H9 (cell line): ENCODE measurements around the gene ZNF366. TPM values are rescaled to one million over a fixed set of nuclear protein-coding genes. Genes with fewer than 3 reads are reported as not detected.

Experiments
- DNase-seq: peaks from one replicate; pipeline ENCODE4 v3.0.0-alpha.2; 2017
- H2AFZ ChIP-seq: one replicate; pipeline ENCODE4 v1.6.1; 2013; ENCODE audit warnings: mild to moderate bottlenecking, low read length, control low read depth, moderate library complexity
- H2AK5ac ChIP-seq: 2 replicates; pipeline ENCODE4 v1.6.1; 2013; ENCODE audit warnings: low read length, control low read depth, mixed read lengths; ENCODE audit not compliant: insufficient read length
- H2BK120ac ChIP-seq: one replicate; pipeline ENCODE4 v1.6.1; 2013; ENCODE audit warnings: low read depth, mild to moderate bottlenecking, low read length, control low read depth, inconsistent platforms; ENCODE audit not compliant: poor library complexity, severe bottlenecking
- H2BK12ac ChIP-seq: 2 replicates; pipeline ENCODE4 v1.6.1; 2013; ENCODE audit warnings: low read length, control low read depth, mixed read lengths, low read depth; ENCODE audit not compliant: insufficient read length
- H2BK15ac ChIP-seq: 2 replicates; pipeline ENCODE4 v1.6.1; 2013; ENCODE audit warnings: low read depth, low read length, control low read depth
- H2BK20ac ChIP-seq: one replicate; pipeline ENCODE4 v1.6.1; 2013; ENCODE audit warnings: low read depth, mild to moderate bottlenecking, low read length, control low read depth, inconsistent platforms; ENCODE audit not compliant: poor library complexity, severe bottlenecking
- H2BK5ac ChIP-seq: 2 replicates; pipeline ENCODE4 v1.6.1; 2013; ENCODE audit warnings: low read length, control low read depth, mixed read lengths; ENCODE audit not compliant: insufficient read length
- H3K14ac ChIP-seq: 2 replicates; pipeline ENCODE4 v1.6.1; 2013; ENCODE audit warnings: low read length, control low read depth; ENCODE audit not compliant: insufficient read depth
- H3K18ac ChIP-seq: 2 replicates; pipeline ENCODE4 v1.6.1; 2013; ENCODE audit warnings: low read depth, mild to moderate bottlenecking, mixed read lengths, low read length, control low read depth; ENCODE audit not compliant: insufficient read length
- H3K23ac ChIP-seq: 2 replicates; pipeline ENCODE4 v1.6.1; 2013; ENCODE audit warnings: low read length, control low read depth, mixed read lengths, low read depth; ENCODE audit not compliant: insufficient read length
- H3K23me2 ChIP-seq: 2 replicates; pipeline ENCODE4 v1.6.1; 2013; ENCODE audit warnings: low read depth, mild to moderate bottlenecking, mixed read lengths, low read length, control low read depth; ENCODE audit not compliant: insufficient read length, poor library complexity, severe bottlenecking
- H3K27ac ChIP-seq: 2 replicates; pipeline ENCODE4 v1.5.1; 2013; ENCODE audit warnings: low read length, control low read depth, mixed read lengths, low read depth; ENCODE audit not compliant: insufficient read length
- H3K27me3 ChIP-seq: 2 replicates; pipeline ENCODE4 v1.6.1; 2013; ENCODE audit warnings: low read length, control low read depth, inconsistent platforms; ENCODE audit not compliant: insufficient read depth
- H3K4ac ChIP-seq: 2 replicates; pipeline ENCODE4 v1.6.1; 2013; ENCODE audit warnings: low read depth, mild to moderate bottlenecking, control low read depth, inconsistent platforms, low read length, moderate library complexity
- H3K4me1 ChIP-seq: 2 replicates; pipeline ENCODE4 v1.6.1; 2013; ENCODE audit warnings: low read length, control low read depth, inconsistent platforms; ENCODE audit not compliant: insufficient read depth
- H3K4me2 ChIP-seq: 2 replicates; pipeline ENCODE4 v1.6.1; 2013; ENCODE audit warnings: low read length, control low read depth, mixed read lengths; ENCODE audit not compliant: insufficient read length, insufficient read depth
- H3K56ac ChIP-seq: 2 replicates; pipeline ENCODE4 v1.6.1; 2013; ENCODE audit warnings: low read depth, mild to moderate bottlenecking, mixed read lengths, low read length, control low read depth; ENCODE audit not compliant: insufficient read length
- H3K79me1 ChIP-seq: 2 replicates; pipeline ENCODE4 v1.6.1; 2013; ENCODE audit warnings: low read depth, mild to moderate bottlenecking, moderate library complexity, low read length, control low read depth, inconsistent platforms; ENCODE audit not compliant: insufficient read depth, poor library complexity, severe bottlenecking
- H3K79me2 ChIP-seq: 2 replicates; pipeline ENCODE4 v1.6.1; 2013; ENCODE audit warnings: low read length, control low read depth, inconsistent platforms; ENCODE audit not compliant: insufficient read depth
- H3K9ac ChIP-seq: 2 replicates; pipeline ENCODE4 v1.6.1; 2013; ENCODE audit warnings: low read length, control low read depth, mixed read lengths; ENCODE audit not compliant: insufficient read length; ENCODE audit errors: extremely low read depth
- H3K9me3 ChIP-seq: one replicate; pipeline ENCODE4 v1.6.1; 2013; ENCODE audit warnings: low read depth, low read length, inconsistent platforms; ENCODE audit not compliant: control insufficient read depth
- H3T11ph ChIP-seq: one replicate; pipeline ENCODE4 v1.6.1; 2013; ENCODE audit warnings: mild to moderate bottlenecking, low read length, control low read depth, inconsistent platforms
- H4K20me1 ChIP-seq: one replicate; pipeline ENCODE4 v1.6.1; 2013; ENCODE audit not compliant: control insufficient read depth, insufficient read length, insufficient read depth
- H4K5ac ChIP-seq: 2 replicates; pipeline ENCODE4 v1.6.1; 2013; ENCODE audit warnings: low read depth, mild to moderate bottlenecking, mixed read lengths, low read length, control low read depth; ENCODE audit not compliant: insufficient read length
- H4K8ac ChIP-seq: replicated peaks from 2 replicates; pipeline ENCODE4 v1.6.1; 2013; ENCODE audit warnings: low read length, control low read depth, mixed read lengths, low read depth; ENCODE audit not compliant: insufficient read length
- H4K91ac ChIP-seq: 2 replicates; pipeline ENCODE4 v1.6.1; 2013; ENCODE audit warnings: low read depth, mild to moderate bottlenecking, moderate library complexity, mixed read lengths, low read length, control low read depth; ENCODE audit not compliant: insufficient read length
- H3K27ac Mint-ChIP-seq, 3 experiments: 2 replicates in 2 of 3; 3 replicates in 1 of 3; pipeline ENCODE4 v1.8.0; 2020 to 2021; ENCODE audit warnings: mixed read lengths in 3 of 3, mild to moderate bottlenecking in 1 of 3, moderate library complexity in 1 of 3
- H3K27me3 Mint-ChIP-seq: 2 replicates; pipeline ENCODE4 v1.8.0; 2021; ENCODE audit warnings: low read depth, mild to moderate bottlenecking, moderate library complexity, mixed read lengths
- H3K36me3 Mint-ChIP-seq, 3 experiments: 2 replicates in 2 of 3; 3 replicates in 1 of 3; pipeline ENCODE4 v1.8.0; 2020 to 2021; ENCODE audit warnings: low read depth in 3 of 3, mixed read lengths in 3 of 3; ENCODE audit not compliant: insufficient read depth in 1 of 3
- H3K4me1 Mint-ChIP-seq, 2 experiments: 2 replicates each; pipeline ENCODE4 v1.8.0; 2020; ENCODE audit warnings: mixed read lengths in 2 of 2
- H3K4me3 Mint-ChIP-seq, 2 experiments: 2 replicates in 1 of 2; 3 replicates in 1 of 2; pipeline ENCODE4 v1.8.0; 2020 to 2021; ENCODE audit warnings: mild to moderate bottlenecking in 2 of 2, mixed read lengths in 2 of 2, moderate library complexity in 1 of 2
- H3K9me3 Mint-ChIP-seq, 2 experiments: 2 replicates in 1 of 2; 3 replicates in 1 of 2; pipeline ENCODE4 v1.8.0; 2020; ENCODE audit warnings: mild to moderate bottlenecking in 2 of 2, mixed read lengths in 2 of 2, moderate library complexity in 1 of 2
- WGBS: extraction: QIAGEN DNeasy Blood & Tissue Kit; methylation state at CpG from one replicate; pipeline ENCODE4 v1.1.7; 2013; ENCODE audit warnings: missing lambda C conversion rate, low lambda C conversion rate, mixed read lengths; ENCODE audit not compliant: insufficient read length; ENCODE audit errors: extremely low coverage; 5-methylcytosine and 5-hydroxymethylcytosine counted together
- total RNA-seq: library from RNA; stranded (reverse); gene quantifications from 2 replicates; pipeline ENCODE4 v1.2.1, GENCODE V29; 2021
- TF ChIP-seq, protein P1 (sequence below): fragments of 200-600 bp; sonication (generic); conservative IDR thresholded peaks from 3 replicates; pipeline ENCODE4 v1.8.0; 2021; ENCODE audit warnings: antibody characterized with exemption, mild to moderate bottlenecking

The ZNF366 gene
- total RNA-seq, 1 experiment from 2014 or later = not detected

DNA sequence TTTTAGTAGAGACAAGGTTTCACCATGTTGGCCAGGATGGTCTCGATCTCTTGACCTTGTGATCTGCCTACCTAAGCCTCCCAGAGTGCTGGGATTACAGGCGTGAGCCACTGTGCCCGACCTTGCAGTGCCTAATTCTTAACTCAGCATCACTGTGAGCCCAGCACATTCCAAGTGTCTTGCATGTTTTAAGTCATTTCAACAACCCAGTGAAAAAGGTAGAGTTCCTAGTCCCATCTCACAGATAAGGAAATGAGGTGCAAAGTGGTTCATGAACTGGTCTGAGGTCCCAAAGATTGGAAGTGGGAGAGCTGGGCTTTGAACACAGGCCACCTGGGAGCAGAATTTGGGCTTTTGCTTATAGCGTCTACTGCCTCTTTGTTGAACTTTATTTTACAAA lies 68.0 kb downstream of the ZNF366 start:
- no peak overlapping the region for H3K18ac ChIP-seq
- H2BK5ac ChIP-seq = no peak overlapping the region
- H3K79me1 ChIP-seq = no peaks in the 10 kb centered on the region
- no peaks in the 10 kb centered on the region for H3K9me3 ChIP-seq
- no peak overlapping the region for H2BK120ac ChIP-seq
- H3K4ac ChIP-seq = no peak overlapping the region
- H3K23me2 ChIP-seq = no peaks in the 10 kb centered on the region
- no peak overlapping the region for H2AK5ac ChIP-seq
- Mint-ChIP-seq H3K27me3 (peaks cover 5% of the 10 kb centered on the region), H3K4me1 (0 out of 4 replicates have a peak, but pooled peaks cover 0 to 4% of the 10 kb centered on the region in 2 experiments), H3K9me3 (no peaks in the 10 kb centered on the region), H3K4me3 (no peak overlapping the region), H3K27ac (no peak overlapping the region), H3K36me3 (no peaks in the 10 kb centered on the region)
- no peak overlapping the region for H3K56ac ChIP-seq
- no peak overlapping the region for H3K9ac ChIP-seq
- no peak overlapping the region for H2BK15ac ChIP-seq
- no peak overlapping the region for H4K5ac ChIP-seq
- no peaks in the 10 kb centered on the region for H3K4me1 ChIP-seq
- no peak overlapping the region for H3K27ac ChIP-seq
- H2BK20ac ChIP-seq = no peak overlapping the region
- DNase-seq = no peak
- H4K20me1 ChIP-seq = no peaks in the 10 kb centered on the region
- no peaks in the 10 kb centered on the region for H3K27me3 ChIP-seq
- H4K91ac ChIP-seq = no peak overlapping the region
- no peak overlapping the region for H3T11ph ChIP-seq
- H3K79me2 ChIP-seq = no peaks in the 10 kb centered on the region
- no peak overlapping the region for H3K14ac ChIP-seq
- TF ChIP-seq, protein P1, sequence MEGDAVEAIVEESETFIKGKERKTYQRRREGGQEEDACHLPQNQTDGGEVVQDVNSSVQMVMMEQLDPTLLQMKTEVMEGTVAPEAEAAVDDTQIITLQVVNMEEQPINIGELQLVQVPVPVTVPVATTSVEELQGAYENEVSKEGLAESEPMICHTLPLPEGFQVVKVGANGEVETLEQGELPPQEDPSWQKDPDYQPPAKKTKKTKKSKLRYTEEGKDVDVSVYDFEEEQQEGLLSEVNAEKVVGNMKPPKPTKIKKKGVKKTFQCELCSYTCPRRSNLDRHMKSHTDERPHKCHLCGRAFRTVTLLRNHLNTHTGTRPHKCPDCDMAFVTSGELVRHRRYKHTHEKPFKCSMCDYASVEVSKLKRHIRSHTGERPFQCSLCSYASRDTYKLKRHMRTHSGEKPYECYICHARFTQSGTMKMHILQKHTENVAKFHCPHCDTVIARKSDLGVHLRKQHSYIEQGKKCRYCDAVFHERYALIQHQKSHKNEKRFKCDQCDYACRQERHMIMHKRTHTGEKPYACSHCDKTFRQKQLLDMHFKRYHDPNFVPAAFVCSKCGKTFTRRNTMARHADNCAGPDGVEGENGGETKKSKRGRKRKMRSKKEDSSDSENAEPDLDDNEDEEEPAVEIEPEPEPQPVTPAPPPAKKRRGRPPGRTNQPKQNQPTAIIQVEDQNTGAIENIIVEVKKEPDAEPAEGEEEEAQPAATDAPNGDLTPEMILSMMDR = no peak
- no peak overlapping the region for H4K8ac ChIP-seq
- no peak overlapping the region for H3K23ac ChIP-seq
- no peak overlapping the region for H2AFZ ChIP-seq
- no peak overlapping the region for H2BK12ac ChIP-seq
- no peak overlapping the region for H3K4me2 ChIP-seq
- no CpG with 5 or more reads among the region's 4 CpGs for WGBS
